Esophagus (tissue), 2 donors: ENCODE measurements around the gene ABHD17C. TPM values are rescaled to one million over a fixed set of nuclear protein-coding genes. Genes with fewer than 3 reads are reported as not detected.
"Not testable (repeated sequence)": the region's sequence is repeated elsewhere in the genome, so short reads cannot be mapped to it uniquely, and the experiment has no call there.

Experiments used
- H3K27ac ChIP-seq, 2 donors: one replicate each; pipeline ENCODE4 v1.5.1; 2013; ENCODE audit warnings: low read depth in 2 of 2, mild to moderate bottlenecking in 2 of 2, inconsistent platforms in 1 of 2, low read length in 1 of 2, moderate library complexity in 1 of 2
- H3K27me3 ChIP-seq, 2 donors: one replicate each; pipeline ENCODE4 v1.6.1; 2013; ENCODE audit warnings: low read length in 2 of 2, control low read depth in 1 of 2, mild to moderate bottlenecking in 1 of 2; ENCODE audit not compliant: insufficient read depth in 2 of 2, control insufficient read depth in 1 of 2
- H3K36me3 ChIP-seq, 2 donors: one replicate each; pipeline ENCODE4 v1.6.1; 2013; ENCODE audit warnings: low read length in 1 of 2; ENCODE audit not compliant: control insufficient read depth in 2 of 2, insufficient read depth in 2 of 2
- H3K4me1 ChIP-seq, 2 donors: one replicate each; pipeline ENCODE4 v1.6.1; 2013; ENCODE audit warnings: low read length in 1 of 2; ENCODE audit not compliant: control insufficient read depth in 2 of 2, insufficient read depth in 2 of 2
- H3K4me3 ChIP-seq, 2 donors: one replicate each; pipeline ENCODE4 v1.5.1; 2013; ENCODE audit warnings: low read length in 2 of 2, mild to moderate bottlenecking in 2 of 2, low read depth in 1 of 2, moderate library complexity in 1 of 2
- H3K9me3 ChIP-seq, 2 donors: one replicate each; pipeline ENCODE4 v1.6.1; 2013; ENCODE audit warnings: mild to moderate bottlenecking in 2 of 2, low read depth in 1 of 2, low read length in 1 of 2, moderate library complexity in 1 of 2; ENCODE audit not compliant: control insufficient read depth in 2 of 2, insufficient read depth in 1 of 2
- WGBS, 2 donors: extraction: QIAGEN DNeasy Blood & Tissue Kit; methylation state at CpG; one replicate each; pipeline ENCODE4 v1.1.7; 2013; 5-methylcytosine and 5-hydroxymethylcytosine counted together
- polyA plus RNA-seq, 2 donors: library from polyadenylated mRNA; stranded (reverse); fragments of 200-250 nt; gene quantifications; one replicate each; pipeline ENCODE4 v1.2.3, GENCODE V29; 2013
- donor health status: healthy with polysubstance abuse.
- donor health status: Bipolar disorder and iron deficiency.

The ABHD17C gene
- polyA plus RNA-seq, 2 donors = 26.6 to 27.3 TPM

DNA sequence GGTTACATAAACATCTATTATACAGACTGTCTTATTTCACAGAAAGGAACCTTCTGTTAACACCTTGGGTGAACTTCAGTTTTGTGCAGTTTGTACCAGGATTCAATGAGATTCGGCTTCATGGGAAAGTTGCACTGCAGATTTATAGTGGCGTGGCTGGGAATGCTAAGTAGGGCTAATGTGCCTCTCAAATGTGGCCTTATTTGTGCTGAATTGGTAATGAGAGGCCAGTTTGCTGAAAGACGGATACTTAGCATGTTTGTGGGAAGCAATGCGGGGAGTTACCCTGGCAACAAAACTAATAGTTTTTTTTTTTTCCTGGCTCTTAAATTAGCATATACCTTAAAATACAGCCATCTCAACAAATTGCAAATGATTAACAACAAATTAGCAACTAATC, 55.5 kb downstream of the ABHD17C start:
- Histone ChIP-seq H3K27ac (no peak overlapping the region), H3K36me3 (peaks cover 0 to 12% of the 10 kb centered on the region in 2 donors), H3K27me3 (no peaks in the 10 kb centered on the region), H3K9me3 (no peaks in the 10 kb centered on the region), H3K4me3 (no peak overlapping the region), H3K4me1 (no peaks in the 10 kb centered on the region)
- WGBS, 2 donors = 90 to 95% methylated on average over 4 of the region's 4 CpGs

DNA sequence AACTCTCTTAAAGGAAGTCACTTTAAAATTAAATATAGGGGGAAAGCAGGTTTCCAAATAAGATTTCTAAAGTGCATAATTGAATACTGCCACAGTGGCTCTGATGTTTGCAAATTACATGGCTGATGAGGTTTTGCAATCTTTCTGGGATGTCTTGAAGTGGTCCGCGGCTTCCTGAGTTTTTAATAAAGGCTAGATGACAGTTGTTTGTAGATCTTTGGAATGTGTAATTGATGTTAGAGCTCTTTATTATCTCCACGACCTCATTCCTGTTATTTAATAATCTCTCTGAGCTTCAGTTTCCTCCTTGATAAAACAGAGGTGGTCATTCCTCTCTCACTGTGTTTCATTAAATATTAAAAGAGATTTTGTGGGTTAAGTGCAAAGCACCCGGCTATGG, 57.1 kb downstream of the ABHD17C start:
- 64 to 65% methylated on average over 4 of the region's 4 CpGs for WGBS, 2 donors
- Histone ChIP-seq H3K27ac (no peak overlapping the region), H3K27me3 (no peaks in the 10 kb centered on the region), H3K4me3 (no peak overlapping the region), H3K9me3 (no peaks in the 10 kb centered on the region), H3K4me1 (no peaks in the 10 kb centered on the region), H3K36me3 (peaks cover 0 to 12% of the 10 kb centered on the region in 2 donors)

DNA sequence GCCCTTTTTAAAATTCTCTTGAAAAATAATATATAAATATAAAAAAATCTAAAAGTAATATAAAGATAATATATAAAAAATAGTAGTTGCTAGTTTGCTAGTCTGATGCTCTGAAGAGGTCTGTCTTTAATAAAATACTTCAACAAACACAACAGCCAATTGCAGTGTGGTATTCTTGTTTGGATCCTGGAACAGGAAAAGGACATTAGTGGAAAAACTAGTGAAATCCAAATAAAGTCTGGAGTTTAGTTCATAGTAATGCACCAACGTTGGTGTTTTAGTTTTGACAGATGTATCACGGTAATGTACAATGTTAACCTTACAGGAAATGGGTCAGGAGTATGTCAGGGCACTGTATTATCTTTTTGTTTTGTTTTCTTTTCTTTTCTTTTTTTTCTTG, 58.1 kb downstream of the ABHD17C start:
- Histone ChIP-seq H3K9me3 (no peaks in the 10 kb centered on the region), H3K4me1 (no peaks in the 10 kb centered on the region), H3K27me3 (no peaks in the 10 kb centered on the region), H3K4me3 (no peak overlapping the region), H3K27ac (no peak overlapping the region), H3K36me3 (peaks cover 0 to 8% of the 10 kb centered on the region in 2 donors)
- 56 to 59% methylated on average over 2 of the region's 2 CpGs for WGBS, 2 donors

DNA sequence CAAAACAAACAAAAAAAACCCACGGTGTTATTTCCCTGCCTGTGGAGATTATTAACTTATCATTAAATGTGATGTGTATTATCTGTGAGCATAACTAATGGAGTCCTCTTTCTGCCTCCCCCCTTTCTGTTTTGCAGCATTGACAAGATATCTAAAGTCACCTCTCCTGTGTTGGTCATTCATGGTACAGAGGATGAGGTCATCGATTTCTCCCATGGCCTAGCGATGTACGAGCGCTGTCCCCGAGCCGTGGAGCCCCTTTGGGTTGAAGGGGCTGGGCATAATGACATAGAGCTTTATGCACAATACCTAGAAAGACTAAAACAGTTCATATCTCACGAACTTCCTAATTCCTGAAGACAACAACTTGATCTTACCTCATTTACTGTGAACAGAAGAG, 58.9 kb downstream of the ABHD17C start:
- Histone ChIP-seq H3K36me3 (peaks cover 0 to 8% of the 10 kb centered on the region in 2 donors), H3K27me3 (no peaks in the 10 kb centered on the region), H3K4me1 (no peaks in the 10 kb centered on the region), H3K27ac (no peak overlapping the region), H3K9me3 (no peaks in the 10 kb centered on the region), H3K4me3 (no peak overlapping the region)
- WGBS, 2 donors = 91 to 93% methylated on average over 8 of the region's 8 CpGs

DNA sequence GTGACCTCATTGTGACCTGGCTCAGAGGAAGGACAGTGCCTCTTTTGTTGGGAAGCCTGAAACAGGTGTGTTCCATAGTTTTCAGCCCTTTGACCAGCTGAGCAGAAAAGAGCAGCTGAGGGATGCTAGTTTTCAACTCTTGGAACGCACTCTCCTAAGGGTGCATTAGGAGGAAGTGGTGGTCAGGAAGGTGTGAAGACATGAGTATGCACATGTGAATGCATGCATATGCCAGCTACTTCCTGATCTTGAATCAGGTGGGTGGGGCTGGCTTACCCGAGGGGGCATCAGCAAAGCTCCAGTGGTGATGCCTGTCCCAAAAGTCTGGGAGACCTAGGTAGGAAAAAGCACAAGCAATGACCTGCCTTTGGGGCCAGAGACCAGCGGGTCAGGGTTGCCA, 60.8 kb downstream of the ABHD17C start:
- Histone ChIP-seq H3K4me1 (no peaks in the 10 kb centered on the region), H3K4me3 (no peak overlapping the region), H3K9me3 (no peaks in the 10 kb centered on the region), H3K36me3 (peaks cover 0 to 4% of the 10 kb centered on the region in 2 donors), H3K27me3 (no peaks in the 10 kb centered on the region), H3K27ac (no peak overlapping the region)
- WGBS, 2 donors = 74 to 78% methylated on average over 3 of the region's 3 CpGs

DNA sequence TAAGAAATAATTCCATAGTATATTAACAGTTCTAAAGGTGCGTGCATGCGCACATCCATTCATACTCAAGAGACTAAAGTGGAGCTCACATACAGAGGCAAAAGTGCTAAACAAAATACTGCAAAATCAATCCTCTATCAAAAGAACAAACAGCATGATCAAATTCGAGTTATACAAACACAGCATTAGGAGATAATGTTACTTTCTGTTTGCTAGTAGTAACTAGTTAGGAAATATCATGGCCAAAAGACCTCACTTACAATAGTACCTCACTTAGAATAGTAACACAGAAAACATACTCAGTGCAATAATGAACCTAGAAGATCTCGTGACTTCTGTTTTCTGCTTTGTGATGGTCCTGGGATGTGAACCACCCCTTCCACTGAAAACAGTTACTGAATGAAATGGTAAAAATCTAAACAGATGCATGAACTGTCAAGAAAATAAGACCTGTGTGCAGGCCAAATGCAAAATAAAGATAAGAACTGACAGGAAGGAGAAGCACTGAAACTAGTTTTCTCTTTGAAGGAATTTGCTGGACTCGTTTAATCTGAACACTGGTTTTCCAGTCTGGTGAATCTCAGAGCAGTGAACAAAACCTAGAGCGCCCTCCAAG, 63.1 kb downstream of the ABHD17C start:
- H3K27ac ChIP-seq = no peak overlapping the region
- 71 to 79% methylated on average over 6 of the region's 6 CpGs for WGBS, 2 donors

DNA sequence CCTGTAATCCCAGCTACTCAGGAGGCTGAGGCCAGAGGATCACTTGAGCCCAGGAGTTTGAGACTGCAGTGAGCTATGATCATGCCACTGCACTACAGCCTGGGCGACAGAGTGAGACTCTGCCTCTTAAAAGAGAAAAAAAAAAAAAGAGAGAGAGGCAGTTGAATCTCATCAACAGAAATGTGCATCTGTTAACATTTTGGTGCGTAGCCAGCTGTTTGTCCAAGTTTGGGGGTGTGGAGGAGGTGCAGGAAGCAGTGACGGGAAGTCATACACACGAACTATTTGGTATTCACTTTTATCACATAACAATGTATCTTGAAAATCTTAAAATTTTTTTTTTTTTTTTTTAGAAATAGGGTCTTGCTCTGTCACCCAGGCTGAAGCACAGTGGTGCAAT, 65.8 kb downstream of the ABHD17C start:
- WGBS, 2 donors = 38 to 47% methylated on average over 4 of the region's 4 CpGs
- Histone ChIP-seq H3K9me3 (no peaks in the 10 kb centered on the region), H3K4me3 (no peak overlapping the region), H3K27ac (no peak overlapping the region), H3K27me3 (no peaks in the 10 kb centered on the region), H3K36me3 (no peaks in the 10 kb centered on the region), H3K4me1 (no peaks in the 10 kb centered on the region)

More for the DNA sequence above, 63.1 kb downstream of the ABHD17C start:
- Histone ChIP-seq H3K36me3 (peaks cover 0 to 4% of the 10 kb centered on the region in 2 donors), H3K9me3 (no peaks in the 10 kb centered on the region), H3K4me1 (no peaks in the 10 kb centered on the region), H3K27me3 (no peaks in the 10 kb centered on the region), H3K4me3 (no peak overlapping the region)

DNA sequence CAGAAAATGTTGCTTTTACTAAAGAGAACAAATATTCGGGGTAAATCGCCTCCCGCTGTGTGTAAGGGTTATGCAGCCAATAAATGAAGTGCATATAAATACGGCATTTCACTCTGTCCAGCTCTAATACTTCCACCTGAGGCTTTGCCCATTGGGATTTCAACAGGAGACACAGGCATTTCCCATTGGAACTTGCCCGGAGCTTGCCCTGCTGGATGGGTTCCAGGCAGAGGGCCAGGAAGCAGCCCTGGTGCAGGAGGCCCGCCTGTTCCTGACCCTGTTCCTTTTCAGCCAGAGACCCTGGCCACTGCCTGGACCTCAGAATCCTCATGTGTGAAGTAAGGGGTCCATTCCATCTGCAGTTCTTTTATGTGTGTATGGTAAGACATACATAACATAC, 66.6 kb downstream of the ABHD17C start:
- H3K4me1 ChIP-seq = no peaks in the 10 kb centered on the region
- H3K9me3 ChIP-seq = no peaks in the 10 kb centered on the region
- H3K36me3 ChIP-seq = no peaks in the 10 kb centered on the region
- H3K4me3 ChIP-seq = no peak overlapping the region
- H3K27ac ChIP-seq = no peak overlapping the region
- H3K27me3 ChIP-seq = no peaks in the 10 kb centered on the region
- 83 to 91% methylated on average over 6 of the region's 6 CpGs for WGBS, 2 donors

DNA sequence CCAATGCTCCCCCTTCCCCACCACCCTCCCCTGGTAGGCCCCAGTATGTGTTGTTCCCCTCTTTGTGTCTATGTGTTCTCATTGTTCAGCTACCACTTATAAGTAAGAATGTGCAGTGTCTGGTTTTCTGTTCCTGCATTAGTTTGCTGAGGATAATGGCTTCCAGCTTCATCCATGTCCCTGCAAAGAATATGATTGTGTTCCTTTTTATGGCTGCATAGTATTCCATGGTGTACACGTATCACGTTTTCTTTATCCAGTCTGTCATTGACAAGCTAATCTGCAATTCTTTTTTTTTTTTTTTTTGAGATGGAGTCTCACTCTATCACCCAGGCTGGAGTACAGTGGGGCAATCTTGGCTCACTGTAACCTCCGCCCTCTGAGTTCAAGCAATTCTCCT, 68.1 kb downstream of the ABHD17C start:
- WGBS, 2 donors = 94 to 98% methylated on average over 3 of the region's 3 CpGs
- not testable (repeated sequence) for H3K4me1 ChIP-seq, H3K4me3 ChIP-seq, H3K9me3 ChIP-seq, H3K36me3 ChIP-seq, H3K27ac ChIP-seq, H3K27me3 ChIP-seq

DNA sequence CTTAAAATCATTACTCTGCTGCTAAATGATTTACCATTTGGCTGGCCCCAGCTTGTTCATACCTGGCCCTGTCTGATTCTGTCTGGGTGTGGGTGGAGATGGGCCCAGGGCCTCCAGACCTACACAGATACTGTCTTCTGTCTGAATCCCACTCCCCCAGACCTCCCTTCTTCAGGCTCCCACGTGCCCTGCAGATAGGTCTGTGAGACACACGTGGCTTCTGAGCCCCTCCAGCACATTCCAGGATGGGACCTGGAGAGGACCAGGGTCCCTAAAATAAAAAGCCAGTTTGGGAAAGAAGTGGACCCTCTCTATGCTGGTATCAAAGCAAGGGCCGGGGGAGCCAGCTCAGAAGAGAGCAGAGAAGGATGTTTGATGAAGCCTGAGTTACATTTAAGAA, 69.4 kb downstream of the ABHD17C start:
- Histone ChIP-seq H3K4me1 (no peaks in the 10 kb centered on the region), H3K36me3 (no peaks in the 10 kb centered on the region), H3K4me3 (no peak overlapping the region), H3K9me3 (no peaks in the 10 kb centered on the region), H3K27me3 (no peaks in the 10 kb centered on the region), H3K27ac (no peak overlapping the region)
- WGBS, 2 donors = 65 to 81% methylated on average over 3 of the region's 3 CpGs
